ENCODE measurements around the gene RIMKLA.

RIMKLA gene

GRCh38 chr1:42372796-42373195 is 7.8 kb upstream of the RIMKLA start:
- DNase-seq (ENCODE audit: low read depth), result no peak

DNA sequence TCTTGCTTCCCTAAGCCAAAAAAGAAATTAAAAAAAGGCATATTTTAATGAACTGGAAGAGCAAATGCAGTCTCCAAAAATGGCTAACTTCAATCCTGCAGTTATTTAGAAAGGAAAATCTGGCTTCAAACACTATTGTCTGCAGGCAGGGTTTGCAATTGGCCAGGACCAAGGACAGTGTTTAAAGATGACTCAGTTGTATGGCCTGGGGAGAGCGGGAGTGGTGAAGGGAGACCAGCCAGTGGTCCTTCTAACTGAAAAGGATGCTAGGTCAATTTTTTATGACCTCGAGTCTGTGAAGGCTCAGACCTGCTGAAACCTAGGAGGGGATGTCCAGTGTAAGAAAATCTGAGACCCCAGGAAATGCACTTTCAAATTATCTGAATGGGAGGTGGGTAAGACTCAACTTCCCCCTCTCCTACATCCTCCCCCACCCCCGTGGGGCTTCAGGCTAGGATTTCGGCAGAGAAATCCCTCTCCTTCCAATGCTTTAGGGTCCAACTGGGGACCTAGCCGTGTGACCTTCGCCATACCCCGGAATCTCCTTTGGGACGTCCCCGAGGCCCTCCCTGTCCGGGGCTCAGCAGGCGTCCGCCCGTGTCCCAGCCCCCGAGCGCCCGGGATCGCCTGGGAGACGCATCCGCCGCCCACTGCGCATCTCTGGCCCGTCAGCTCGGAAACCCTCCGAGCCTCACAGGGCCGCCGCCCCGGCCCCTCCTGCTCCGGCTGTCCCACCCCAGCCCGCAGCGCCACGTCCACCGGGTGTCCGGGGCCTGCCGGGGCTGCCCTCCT is 602 bp upstream of the RIMKLA start:
- no peak for DNase-seq (ENCODE audit: low read depth)

DNA sequence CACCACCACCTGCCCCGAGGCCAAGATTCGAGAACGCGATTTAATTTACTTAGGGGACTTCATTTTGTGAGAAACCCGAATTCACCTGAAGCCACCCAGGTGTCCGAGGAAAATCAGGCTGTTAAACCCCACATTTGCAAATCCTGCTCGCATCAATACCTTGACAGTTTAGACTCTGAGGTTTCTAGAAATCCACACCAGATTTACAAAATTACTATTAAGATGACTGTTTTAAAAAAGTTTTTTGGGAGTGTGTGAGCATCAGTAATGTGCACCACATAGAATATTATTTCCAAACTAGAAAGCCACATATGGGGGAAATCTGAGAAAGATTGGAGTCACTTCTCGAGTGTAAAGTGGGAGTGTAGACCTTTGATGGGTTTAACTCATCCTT is 685 bp downstream of the RIMKLA start:
- DNase-seq (ENCODE audit: low read depth), result no peak

DNA sequence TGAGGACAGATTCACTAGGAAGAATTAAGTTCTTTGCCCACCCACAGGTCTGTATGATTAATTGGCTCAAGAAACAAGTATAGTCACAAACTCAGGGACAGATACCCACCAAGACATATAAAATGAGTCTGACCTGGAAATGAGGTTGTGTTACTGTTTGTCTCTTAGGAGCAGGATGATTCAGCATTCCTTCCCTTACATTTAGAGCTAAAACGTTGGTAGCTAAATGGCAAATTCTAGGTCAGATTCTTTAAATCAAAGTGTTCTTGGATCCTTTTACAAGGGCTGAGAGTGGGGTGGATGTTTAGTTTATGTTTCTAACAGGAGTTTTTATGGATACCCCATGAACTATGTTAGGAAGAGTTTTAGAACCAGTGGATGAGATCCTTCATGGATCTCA is 4.7 kb downstream of the RIMKLA start:
- no peak for DNase-seq (ENCODE audit: low read depth)

DNA sequence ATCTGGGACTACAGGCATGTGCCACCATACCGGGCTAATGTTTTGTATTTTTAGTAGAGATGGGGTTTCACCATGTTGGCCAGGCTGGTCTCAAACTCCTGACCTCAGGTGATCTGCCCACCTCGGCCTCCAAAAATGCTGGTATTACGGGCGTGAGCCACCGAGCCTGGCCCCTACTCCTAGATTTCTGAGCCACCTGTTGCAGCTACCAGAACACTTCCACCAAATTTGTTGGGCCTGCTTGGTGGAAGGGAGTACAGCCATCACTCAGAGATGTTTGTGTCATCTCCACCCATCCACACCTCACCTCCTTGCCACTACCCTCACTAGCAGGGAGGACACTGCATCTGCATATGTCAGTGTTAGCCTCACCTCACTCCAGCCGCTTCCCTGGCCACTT is 5.5 kb downstream of the RIMKLA start:
- DNase-seq (ENCODE audit: low read depth), result no peak

DNA sequence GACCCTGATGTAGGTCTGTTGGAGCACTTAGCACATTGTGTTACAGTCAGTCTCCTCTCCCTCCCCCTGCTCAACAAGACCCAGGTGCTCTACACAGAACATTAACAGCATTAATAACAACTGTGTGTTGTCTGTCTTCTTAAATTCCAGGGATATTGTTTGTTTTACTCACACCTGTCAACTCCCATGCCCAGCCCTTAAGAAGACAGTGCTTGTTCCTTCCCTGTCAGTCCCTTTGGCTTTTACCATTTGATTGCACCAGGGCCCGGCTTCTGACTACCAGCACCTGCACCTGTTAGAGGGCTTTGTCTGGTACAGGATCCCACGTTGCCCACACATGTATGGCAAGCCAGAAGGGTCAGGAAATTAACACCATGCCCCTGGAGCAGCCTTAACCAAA is 11.7 kb downstream of the RIMKLA start:
- no peak for DNase-seq (ENCODE audit: low read depth)

GRCh38 chr1:42392967-42393848 is 12.6 kb downstream of the RIMKLA start:
- no peak for DNase-seq (ENCODE audit: low read depth)

- DNase-seq (ENCODE audit: low read depth), result no peak
Observed at GRCh38 chr1:42399315-42400100, 18.9 kb downstream of the RIMKLA start.

GRCh38 chr1:42403880-42404400 is 23.3 kb downstream of the RIMKLA start:
- no peak for DNase-seq (ENCODE audit: low read depth)

DNA sequence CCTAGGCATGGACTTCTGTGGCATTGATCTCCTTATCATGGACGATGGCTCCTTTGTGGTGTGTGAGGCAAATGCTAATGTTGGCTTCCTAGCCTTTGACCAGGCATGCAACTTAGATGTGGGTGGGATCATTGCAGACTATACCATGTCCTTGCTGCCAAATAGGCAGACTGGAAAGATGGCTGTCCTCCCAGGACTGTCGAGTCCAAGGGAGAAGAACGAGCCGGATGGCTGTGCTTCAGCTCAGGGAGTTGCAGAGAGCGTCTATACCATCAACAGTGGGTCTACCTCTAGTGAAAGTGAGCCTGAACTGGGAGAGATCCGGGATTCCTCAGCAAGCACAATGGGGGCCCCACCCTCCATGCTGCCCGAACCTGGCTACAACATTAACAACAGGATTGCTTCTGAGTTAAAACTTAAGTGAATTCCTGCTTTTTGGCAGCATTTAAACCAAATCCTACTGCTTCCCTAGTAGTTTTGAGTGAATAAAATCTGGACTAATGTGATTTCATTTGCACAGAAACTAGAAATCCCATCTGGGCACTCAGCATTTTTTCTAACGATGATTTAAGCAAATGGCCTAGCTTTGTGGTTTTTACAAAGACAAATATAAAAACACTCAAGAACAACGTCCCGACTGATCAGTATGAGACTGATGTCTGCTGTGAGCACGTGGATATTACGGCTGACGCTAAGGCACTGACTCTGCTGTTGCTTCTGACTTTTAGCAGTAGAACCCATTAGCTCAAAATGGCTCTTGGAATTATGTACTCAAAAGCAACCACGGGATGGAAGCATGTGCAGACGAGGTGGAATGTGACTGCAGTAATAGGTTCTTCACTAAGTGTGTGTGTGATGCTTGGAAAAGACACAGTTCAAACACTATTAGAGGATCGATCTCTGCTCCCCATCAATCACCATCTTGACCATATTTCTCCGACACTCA is 34.2 kb downstream of the RIMKLA start:
- DNase-seq (ENCODE audit: low read depth), result no peak

DNA sequence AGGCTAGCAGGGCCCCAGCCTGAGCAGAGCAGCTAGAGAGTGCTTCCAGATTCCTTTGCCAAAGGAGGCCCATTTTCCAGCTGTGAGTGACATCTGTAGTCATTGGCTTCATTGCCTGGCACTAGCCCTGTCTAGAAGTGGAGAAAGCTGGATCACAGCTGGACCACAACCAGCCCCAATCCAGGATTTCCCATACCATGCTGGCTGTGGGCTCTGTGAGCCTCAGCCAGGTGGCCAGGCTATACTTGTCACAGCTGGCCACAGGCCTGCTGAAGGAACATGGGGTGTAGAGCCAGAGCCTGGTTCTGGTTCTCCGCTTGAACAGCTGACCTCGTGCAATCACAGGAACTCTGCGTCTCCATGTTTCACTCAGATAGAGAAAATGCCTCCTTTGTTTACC is 36.6 kb downstream of the RIMKLA start:
- DNase-seq (ENCODE audit: low read depth), result no peak

GRCh38 chr1:42418516-42418915 is 37.9 kb downstream of the RIMKLA start:
- DNase-seq (ENCODE audit: low read depth), result no peak

- DNase-seq (ENCODE audit: low read depth), result no peak
Observed at GRCh38 chr1:42419126-42419821, 38.7 kb downstream of the RIMKLA start.

DNA sequence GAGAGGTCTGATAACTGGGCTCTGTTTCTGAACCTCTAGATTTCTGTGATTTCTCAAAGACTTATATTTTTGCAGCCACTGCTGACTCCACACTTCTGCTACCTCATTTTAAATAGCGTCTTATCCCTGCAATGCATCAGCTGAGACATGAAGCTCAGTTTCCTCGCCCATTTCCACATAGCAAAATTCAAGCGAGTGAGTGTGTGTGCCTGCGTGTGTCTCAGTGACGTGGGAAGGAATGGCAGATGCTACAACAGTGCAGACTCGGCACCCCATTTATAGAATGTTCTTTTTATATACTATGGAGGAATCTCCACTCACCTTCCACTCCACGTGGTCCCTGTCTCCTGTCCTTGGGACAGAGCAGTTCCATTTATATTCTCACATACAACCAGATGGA is 39.5 kb downstream of the RIMKLA start:
- DNase-seq (ENCODE audit: low read depth), result no peak

DNA sequence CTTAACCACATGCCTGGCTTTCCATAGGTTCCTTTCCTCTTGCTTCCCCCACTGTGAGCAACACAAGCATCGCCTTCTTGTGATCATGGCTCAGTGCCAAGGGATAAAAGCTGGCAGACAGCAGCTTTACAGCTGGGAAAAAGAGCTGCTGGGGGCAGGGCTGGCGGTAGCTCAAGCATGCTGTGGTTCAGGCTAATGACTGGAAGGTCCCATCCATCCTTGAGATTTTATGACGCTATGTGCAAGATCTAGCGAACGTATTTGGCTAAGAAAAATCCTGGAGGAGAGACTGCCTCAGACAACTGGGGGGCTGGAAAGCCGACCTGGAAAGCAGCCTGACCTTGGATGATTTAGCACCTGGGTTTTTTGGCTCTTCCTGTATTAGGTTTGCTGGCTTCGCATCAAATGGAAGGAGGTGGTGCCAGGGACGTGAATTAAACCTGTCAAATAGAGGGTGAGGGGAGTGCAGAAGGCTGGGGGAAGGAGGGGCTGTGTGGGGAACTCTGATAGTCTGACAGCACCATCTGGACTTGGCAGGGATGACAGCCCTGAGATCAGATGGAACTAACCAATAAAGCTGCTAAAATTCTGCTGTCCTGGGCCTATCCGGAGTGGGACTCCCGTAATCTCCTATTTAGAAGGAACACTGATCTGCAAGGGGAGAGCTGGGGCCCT is 40.5 kb downstream of the RIMKLA start:
- no peak for DNase-seq (ENCODE audit: low read depth)

DNA sequence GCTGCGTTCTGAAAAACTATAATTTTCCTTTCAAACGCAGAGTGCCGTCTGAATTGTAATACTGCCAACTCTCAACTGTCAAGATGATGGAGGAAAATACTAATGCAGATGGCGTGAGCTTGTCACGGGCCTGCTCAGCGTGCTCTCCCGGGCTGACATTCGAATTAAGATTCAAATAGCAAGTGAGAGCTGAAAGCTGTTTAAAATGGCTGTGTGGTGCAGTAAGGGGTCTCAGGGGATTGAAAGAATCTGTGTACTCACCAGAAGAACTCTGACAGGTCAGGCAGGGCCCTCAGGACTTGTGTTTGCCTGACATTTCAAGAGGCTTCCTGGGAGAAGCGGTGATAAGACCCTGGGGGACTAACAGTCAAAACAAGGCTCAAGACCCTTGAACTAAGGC is 42.1 kb downstream of the RIMKLA start:
- no peak for DNase-seq (ENCODE audit: low read depth)

- DNase-seq (ENCODE audit: low read depth), result no peak
Observed at GRCh38 chr1:42423681-42424080, 43.1 kb downstream of the RIMKLA start.

DNA sequence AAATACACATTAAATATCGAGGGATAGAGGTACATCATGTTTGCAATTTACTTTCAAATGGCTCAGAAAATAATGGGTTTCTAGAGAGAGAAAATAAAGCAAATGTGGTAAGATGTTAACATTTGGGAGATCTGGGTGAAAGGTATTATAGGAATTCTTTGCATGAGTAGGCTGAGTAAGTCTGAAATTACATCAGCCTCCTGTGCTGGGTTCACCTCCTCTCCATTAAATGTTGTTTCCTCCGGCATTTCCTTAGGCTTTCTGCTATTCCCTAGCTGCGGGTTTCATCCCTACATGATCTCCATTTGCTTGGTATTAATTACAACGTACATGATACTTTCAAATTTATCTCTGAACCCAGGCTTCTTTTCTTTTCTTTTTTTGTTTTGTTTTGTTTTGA is 43.6 kb downstream of the RIMKLA start:
- DNase-seq (ENCODE audit: low read depth), result no peak

- DNase-seq (ENCODE audit: low read depth), result no peak
Observed at GRCh38 chr1:42427240-42427639, 46.6 kb downstream of the RIMKLA start.

- DNase-seq (ENCODE audit: low read depth), result no peak
Observed at GRCh38 chr1:42429603-42430002, 49.0 kb downstream of the RIMKLA start.
